SK-N-SH treated with all-trans-retinoic acid at 6 μM for 48 hours (cell line): ENCODE results near the gene PARD3B.

Experiments used
- ARNTL ChIP-seq: fragments of 450-650 bp; formaldehyde crosslinking; IDR thresholded peaks from 2 replicates; pipeline ENCODE4 v1.5.0; 2020; ENCODE audit warnings: low read depth, mild to moderate bottlenecking, moderate library complexity, borderline replicate concordance
- CREB5 ChIP-seq: fragments of 250-450 bp; sonication (Bioruptor Pico); IDR thresholded peaks from 2 replicates; pipeline ENCODE4 v1.5.1; 2020; ENCODE audit warnings: low read depth, mild to moderate bottlenecking, moderate library complexity
- CSRNP3 ChIP-seq: fragments of 250-450 bp; sonication (Bioruptor Pico); IDR thresholded peaks from 2 replicates; pipeline ENCODE4 v1.5.1; 2021; ENCODE audit warnings: mild to moderate bottlenecking, moderate library complexity
- ESRRG ChIP-seq: fragments of 250-450 bp; sonication (Bioruptor Pico); IDR thresholded peaks from 2 replicates; pipeline ENCODE4 v1.6.1; 2021; ENCODE audit warnings: mild to moderate bottlenecking
- ISL1 ChIP-seq: fragments of 250-450 bp; sonication (Bioruptor Pico); IDR thresholded peaks from 2 replicates; pipeline ENCODE4 v2.1.2; 2022; ENCODE audit warnings: mild to moderate bottlenecking, moderate library complexity
- RARB ChIP-seq: fragments of 250-450 bp; sonication (Bioruptor Pico); IDR thresholded peaks from 2 replicates; pipeline ENCODE4 v1.8.0; 2021; ENCODE audit warnings: mild to moderate bottlenecking, moderate library complexity
- SNAI2 ChIP-seq: fragments of 250-450 bp; sonication (Bioruptor Pico); IDR thresholded peaks from 2 replicates; pipeline ENCODE4 v1.5.0; 2020; ENCODE audit warnings: mild to moderate bottlenecking, moderate library complexity
- TOX ChIP-seq: fragments of 250-450 bp; sonication (Bioruptor Pico); IDR thresholded peaks from 2 replicates; pipeline ENCODE4 v1.8.0; 2021; ENCODE audit warnings: mild to moderate bottlenecking, moderate library complexity, borderline replicate concordance
- ZFP30 ChIP-seq: fragments of 450-650 bp; formaldehyde crosslinking; IDR thresholded peaks from 2 replicates; pipeline ENCODE4 v1.5.0; 2022; ENCODE audit warnings: mild to moderate bottlenecking, moderate library complexity
- ZNF70 ChIP-seq: fragments of 450-650 bp; formaldehyde crosslinking; IDR thresholded peaks from 2 replicates; pipeline ENCODE4 v1.5.0; 2020; ENCODE audit warnings: mild to moderate bottlenecking, moderate library complexity
- TF ChIP-seq, protein P1 (sequence below): fragments of 250-450 bp; sonication (Bioruptor Pico); IDR thresholded peaks from 2 replicates; pipeline ENCODE4 v1.8.0; 2020; ENCODE audit warnings: mild to moderate bottlenecking, moderate library complexity, borderline replicate concordance

DNA sequence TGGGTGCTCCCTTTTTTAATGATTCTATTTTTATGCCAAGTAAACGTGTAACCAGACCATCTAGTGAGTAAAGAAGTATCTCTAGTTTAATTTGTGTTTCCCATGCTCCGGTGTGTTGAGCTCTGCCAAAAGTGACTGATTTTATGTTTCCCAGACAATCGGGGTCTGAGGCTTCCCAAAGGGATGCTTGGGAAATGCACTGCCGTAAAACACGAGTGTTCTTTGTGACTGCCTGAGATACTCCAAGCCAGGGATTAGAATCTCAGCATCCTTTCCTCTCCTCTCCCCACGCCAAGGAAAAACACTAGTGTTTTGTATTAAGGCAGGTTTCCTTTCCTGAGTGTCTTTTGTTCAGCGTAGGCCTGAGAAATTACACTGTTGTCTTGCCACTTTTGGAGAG is 956.6 kb downstream of the PARD3B start:
- TF ChIP-seq RARB (CRISPR knock-in tag) (no peak), ZNF70 (CRISPR knock-in tag) (no peak), CREB5 (no peak), ISL1 (CRISPR knock-in tag) (no peak), ESRRG (CRISPR knock-in tag) (no peak), ZFP30 (CRISPR knock-in tag) (no peak), CSRNP3 (CRISPR knock-in tag) (no peak), ARNTL (no peak), TOX (no peak), SNAI2 (CRISPR knock-in tag) (no peak)
- TF ChIP-seq, protein P1, sequence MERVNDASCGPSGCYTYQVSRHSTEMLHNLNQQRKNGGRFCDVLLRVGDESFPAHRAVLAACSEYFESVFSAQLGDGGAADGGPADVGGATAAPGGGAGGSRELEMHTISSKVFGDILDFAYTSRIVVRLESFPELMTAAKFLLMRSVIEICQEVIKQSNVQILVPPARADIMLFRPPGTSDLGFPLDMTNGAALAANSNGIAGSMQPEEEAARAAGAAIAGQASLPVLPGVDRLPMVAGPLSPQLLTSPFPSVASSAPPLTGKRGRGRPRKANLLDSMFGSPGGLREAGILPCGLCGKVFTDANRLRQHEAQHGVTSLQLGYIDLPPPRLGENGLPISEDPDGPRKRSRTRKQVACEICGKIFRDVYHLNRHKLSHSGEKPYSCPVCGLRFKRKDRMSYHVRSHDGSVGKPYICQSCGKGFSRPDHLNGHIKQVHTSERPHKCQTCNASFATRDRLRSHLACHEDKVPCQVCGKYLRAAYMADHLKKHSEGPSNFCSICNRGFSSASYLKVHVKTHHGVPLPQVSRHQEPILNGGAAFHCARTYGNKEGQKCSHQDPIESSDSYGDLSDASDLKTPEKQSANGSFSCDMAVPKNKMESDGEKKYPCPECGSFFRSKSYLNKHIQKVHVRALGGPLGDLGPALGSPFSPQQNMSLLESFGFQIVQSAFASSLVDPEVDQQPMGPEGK (CRISPR knock-in tag) = no peak
